Measurements from ENCODE around the gene MTERF4. TPM values are rescaled to one million over a fixed set of nuclear protein-coding genes. Genes with fewer than 3 reads are reported as not detected.
"Not testable (repeated sequence)": the region's sequence is repeated elsewhere in the genome, so short reads cannot be mapped to it uniquely, and the experiment has no call there.

The MTERF4 gene
- total and polyA plus RNA-seq, 5 donors from 2014 or later = 50.0 to 105 (median 65.1) TPM

GRCh38 chr2:241103176-241103595 lies 1.1 kb upstream of the MTERF4 start:
- H3K36me3 ChIP-seq (ENCODE audit: control insufficient read depth, insufficient read depth, low read length) = peaks cover 23% of the 10 kb centered on the region
- peak overlapping the region; percentile 93 for H3K27ac ChIP-seq (ENCODE audit: insufficient read depth, low read length, poor library complexity, severe bottlenecking)
- H3K9me3 ChIP-seq (ENCODE audit: control insufficient read depth in 2 of 2, low read length in 2 of 2) = no peaks in the 10 kb centered on the region
- H3K27me3 Mint-ChIP-seq = peaks cover 4% of the 10 kb centered on the region
- DNase-seq = no peak
- peak overlapping the region; percentile 97 to 99 (median 98) for H3K27ac Mint-ChIP-seq
- peaks cover 24 to 76% (median 42%) of the 10 kb centered on the region in 4 donors for H3K4me1 Mint-ChIP-seq
- peak overlapping the region; percentile 97 for H3K4me3 ChIP-seq (ENCODE audit: low read depth, low read length)
- no peaks in the 10 kb centered on the region for H3K27me3 ChIP-seq (ENCODE audit: control insufficient read depth, insufficient read depth, low read length)
- peaks cover 71% of the 10 kb centered on the region for H3K4me1 ChIP-seq (ENCODE audit: control insufficient read depth, insufficient read depth, low read length, poor library complexity, severe bottlenecking)
- peak overlapping the region; percentile 96 to 98 (median 98) for H3K4me3 Mint-ChIP-seq
- H3K9me3 Mint-ChIP-seq = no peaks in the 10 kb centered on the region
- ATAC-seq (ENCODE audit: low read depth in 2 of 2) = no peak
- H3K36me3 Mint-ChIP-seq = peaks cover 16% of the 10 kb centered on the region

- no peak for DNase-seq
- no peaks in the 10 kb centered on the region for H3K27me3 ChIP-seq (ENCODE audit: control insufficient read depth, insufficient read depth, low read length)
- Mint-ChIP-seq H3K9me3 (peaks cover 0 to 2% (median 0%) of the 10 kb centered on the region in 7 donors), H3K36me3 (peaks cover 42% of the 10 kb centered on the region), H3K27ac (peak overlapping the region in 2 of 3 donors; percentile 33 to 85), H3K4me1 (peaks cover 45 to 91% (median 66%) of the 10 kb centered on the region in 4 donors), H3K4me3 (peak overlapping the region; percentile 61 to 98 (median 96)), H3K27me3 (peaks cover 8% of the 10 kb centered on the region)
- H3K27ac ChIP-seq (ENCODE audit: insufficient read depth, low read length, poor library complexity, severe bottlenecking) = no peak overlapping the region
- no peaks in the 10 kb centered on the region for H3K9me3 ChIP-seq (ENCODE audit: control insufficient read depth in 2 of 2, low read length in 2 of 2)
- no peak overlapping the region for H3K4me3 ChIP-seq (ENCODE audit: low read depth, low read length)
- no peak for ATAC-seq (ENCODE audit: low read depth in 2 of 2)
- H3K36me3 ChIP-seq (ENCODE audit: control insufficient read depth, insufficient read depth, low read length) = peaks cover 48% of the 10 kb centered on the region
- peaks cover 85% of the 10 kb centered on the region for H3K4me1 ChIP-seq (ENCODE audit: control insufficient read depth, insufficient read depth, low read length, poor library complexity, severe bottlenecking)
These were observed 2.8 kb downstream of the MTERF4 start for GRCh38 chr2:241099246-241099645.

GRCh38 chr2:241096979-241097378 lies 5.1 kb downstream of the MTERF4 start:
- peaks cover 0 to 2% (median 0%) of the 10 kb centered on the region in 7 donors for H3K9me3 Mint-ChIP-seq
- peaks cover 4% of the 10 kb centered on the region for H3K27me3 Mint-ChIP-seq
- Histone ChIP-seq H3K4me3 (ENCODE audit: low read depth, low read length) (peak overlapping the region; percentile 55), H3K36me3 (ENCODE audit: control insufficient read depth, insufficient read depth, low read length) (peaks cover 68% of the 10 kb centered on the region), H3K4me1 (ENCODE audit: control insufficient read depth, insufficient read depth, low read length, poor library complexity, severe bottlenecking) (peaks cover 70% of the 10 kb centered on the region), H3K27me3 (ENCODE audit: control insufficient read depth, insufficient read depth, low read length) (no peaks in the 10 kb centered on the region), H3K9me3 (ENCODE audit: control insufficient read depth in 2 of 2, low read length in 2 of 2) (no peaks in the 10 kb centered on the region), H3K27ac (ENCODE audit: insufficient read depth, low read length, poor library complexity, severe bottlenecking) (peak overlapping the region; percentile 73)
- peaks cover 44 to 79% (median 52%) of the 10 kb centered on the region in 4 donors for H3K4me1 Mint-ChIP-seq
- ATAC-seq (ENCODE audit: low read depth in 2 of 2) (no peak), DNase-seq (no peak)
- H3K4me3 Mint-ChIP-seq = peak overlapping the region in 3 of 4 donors; percentile 32 to 97 (median 77)
- H3K27ac Mint-ChIP-seq = peak overlapping the region in 2 of 3 donors; percentile 20 to 85
- peaks cover 49% of the 10 kb centered on the region for H3K36me3 Mint-ChIP-seq

GRCh38 chr2:241095594-241096290 lies 6.3 kb downstream of the MTERF4 start:
- Mint-ChIP-seq H3K36me3 (peaks cover 61% of the 10 kb centered on the region), H3K9me3 (peaks cover 0 to 2% (median 0%) of the 10 kb centered on the region in 7 donors), H3K27me3 (peaks cover 4% of the 10 kb centered on the region), H3K27ac (peak overlapping the region; percentile 94 to 99 (median 95)), H3K4me3 (peak overlapping the region; percentile 77 to 97 (median 89)), H3K4me1 (peaks cover 44 to 80% (median 51%) of the 10 kb centered on the region in 4 donors)
- H3K27ac ChIP-seq (ENCODE audit: insufficient read depth, low read length, poor library complexity, severe bottlenecking) = peak overlapping the region; percentile 73
- H3K27me3 ChIP-seq (ENCODE audit: control insufficient read depth, insufficient read depth, low read length) = no peaks in the 10 kb centered on the region
- H3K4me3 ChIP-seq (ENCODE audit: low read depth, low read length) = peak overlapping the region; percentile 55
- no peaks in the 10 kb centered on the region for H3K9me3 ChIP-seq (ENCODE audit: control insufficient read depth in 2 of 2, low read length in 2 of 2)
- peak; percentile 88 to 92 for ATAC-seq (ENCODE audit: low read depth in 2 of 2)
- peak; percentile 65 to 83 (median 79) for DNase-seq
- peaks cover 78% of the 10 kb centered on the region for H3K36me3 ChIP-seq (ENCODE audit: control insufficient read depth, insufficient read depth, low read length)
- H3K4me1 ChIP-seq (ENCODE audit: control insufficient read depth, insufficient read depth, low read length, poor library complexity, severe bottlenecking) = peaks cover 61% of the 10 kb centered on the region

- peaks cover 54% of the 10 kb centered on the region for H3K4me1 ChIP-seq (ENCODE audit: control insufficient read depth, insufficient read depth, low read length, poor library complexity, severe bottlenecking)
- H3K4me3 Mint-ChIP-seq = peak overlapping the region; percentile 77 to 97 (median 89)
- ATAC-seq (ENCODE audit: low read depth in 2 of 2) = no peak
These were observed 7.1 kb downstream of the MTERF4 start for GRCh38 chr2:241094924-241095420.

GRCh38 chr2:241094172-241094571 lies 7.9 kb downstream of the MTERF4 start:
- peaks cover 0 to 2% (median 0%) of the 10 kb centered on the region in 7 donors for H3K9me3 Mint-ChIP-seq
- H3K36me3 Mint-ChIP-seq = peaks cover 60% of the 10 kb centered on the region
- H3K4me1 ChIP-seq (ENCODE audit: control insufficient read depth, insufficient read depth, low read length, poor library complexity, severe bottlenecking) = peaks cover 46% of the 10 kb centered on the region
- peak overlapping the region in 1 of 4 donors; percentile 7 for H3K4me3 Mint-ChIP-seq
- H3K27me3 ChIP-seq (ENCODE audit: control insufficient read depth, insufficient read depth, low read length) = no peaks in the 10 kb centered on the region
- H3K27me3 Mint-ChIP-seq = peaks cover 4% of the 10 kb centered on the region
- ATAC-seq (ENCODE audit: low read depth in 2 of 2) (no peak), DNase-seq (no peak)
- peaks cover 34 to 68% (median 38%) of the 10 kb centered on the region in 4 donors for H3K4me1 Mint-ChIP-seq
- H3K9me3 ChIP-seq (ENCODE audit: control insufficient read depth in 2 of 2, low read length in 2 of 2) = no peaks in the 10 kb centered on the region
- H3K4me3 ChIP-seq (ENCODE audit: low read depth, low read length) = no peak overlapping the region
- H3K27ac Mint-ChIP-seq = peak overlapping the region in 1 of 3 donors; percentile 25
- H3K36me3 ChIP-seq (ENCODE audit: control insufficient read depth, insufficient read depth, low read length) = peaks cover 84% of the 10 kb centered on the region
- H3K27ac ChIP-seq (ENCODE audit: insufficient read depth, low read length, poor library complexity, severe bottlenecking) = no peak overlapping the region

More at GRCh38 chr2:241094924-241095420, 7.1 kb downstream of the MTERF4 start:
- Mint-ChIP-seq H3K36me3 (peaks cover 61% of the 10 kb centered on the region), H3K9me3 (peaks cover 0 to 2% (median 0%) of the 10 kb centered on the region in 7 donors), H3K27me3 (peaks cover 4% of the 10 kb centered on the region), H3K27ac (peak overlapping the region; percentile 36 to 99 (median 94)), H3K4me1 (peaks cover 38 to 76% (median 45%) of the 10 kb centered on the region in 4 donors)
- peaks cover 83% of the 10 kb centered on the region for H3K36me3 ChIP-seq (ENCODE audit: control insufficient read depth, insufficient read depth, low read length)
- no peak for DNase-seq
- H3K4me3 ChIP-seq (ENCODE audit: low read depth, low read length) = peak overlapping the region; percentile 55
- H3K27ac ChIP-seq (ENCODE audit: insufficient read depth, low read length, poor library complexity, severe bottlenecking) = peak overlapping the region; percentile 71
- H3K9me3 ChIP-seq (ENCODE audit: control insufficient read depth in 2 of 2, low read length in 2 of 2) = no peaks in the 10 kb centered on the region
- H3K27me3 ChIP-seq (ENCODE audit: control insufficient read depth, insufficient read depth, low read length) = no peaks in the 10 kb centered on the region

- not testable (repeated sequence) for H3K27me3 ChIP-seq (ENCODE audit: control insufficient read depth, insufficient read depth, low read length); H3K9me3 ChIP-seq (ENCODE audit: control insufficient read depth in 2 of 2, low read length in 2 of 2); H3K27ac ChIP-seq (ENCODE audit: insufficient read depth, low read length, poor library complexity, severe bottlenecking); DNase-seq; ATAC-seq (ENCODE audit: low read depth in 2 of 2); H3K9me3 Mint-ChIP-seq; H3K4me3 ChIP-seq (ENCODE audit: low read depth, low read length); H3K27ac Mint-ChIP-seq; H3K27me3 Mint-ChIP-seq; H3K4me3 Mint-ChIP-seq
- Mint-ChIP-seq H3K4me1 (peaks cover 26 to 59% (median 30%) of the 10 kb centered on the region in 4 donors), H3K36me3 (peaks cover 59% of the 10 kb centered on the region)
- H3K36me3 ChIP-seq (ENCODE audit: control insufficient read depth, insufficient read depth, low read length) = peaks cover 86% of the 10 kb centered on the region
- peaks cover 41% of the 10 kb centered on the region for H3K4me1 ChIP-seq (ENCODE audit: control insufficient read depth, insufficient read depth, low read length, poor library complexity, severe bottlenecking)
These were observed 8.8 kb downstream of the MTERF4 start for GRCh38 chr2:241093133-241093781.
